ENCODE measurements around the gene PAX8. TPM values are rescaled to one million over a fixed set of nuclear protein-coding genes. Genes with fewer than 3 reads are reported as not detected.
"Not testable (repeated sequence)": the region's sequence is repeated elsewhere in the genome, so short reads cannot be mapped to it uniquely, and the experiment has no call there.

The PAX8 gene
- total and polyA plus RNA-seq, 2 of the 13 experiments (the other 11 are each of a cell fraction or from before 2014, with no cell fraction given): 1.5 to 8.8 TPM

- no peak overlapping the region for H3K4me2 ChIP-seq (ENCODE audit: low read depth, low read length)
- DNase-seq (ENCODE audit: low spot score): no peak
- no peaks in the 10 kb centered on the region for H4K20me1 ChIP-seq (ENCODE audit: insufficient read depth, low read length)
- FAIRE-seq: no peak
- WGBS (ENCODE audit: low lambda C conversion rate): 3% methylated on average over 3 of the region's 3 CpGs
- in situ Hi-C loops (cut with HindIII; ENCODE audit: extremely low pct_ligation_motif_present, low pct_unique_long_range_greater_than_20kb) (no loop called here), intact Hi-C loops (cut with micrococcal nuclease; ENCODE audit: unreplicated experiment) (no loop called here)
- H2AFZ ChIP-seq (ENCODE audit: low read length): no peak overlapping the region
- peaks cover 0 to 4% of the 10 kb centered on the region in 2 experiments; a peak in 1 of 5 replicates for H3K27me3 ChIP-seq (ENCODE audit: control insufficient read depth in 1 of 2, insufficient read depth in 2 of 2, low read length in 2 of 2)
- ChIA-PET CTCF (ENCODE audit: low intra/inter-chr PET ratio, low total read pairs) (no interaction called here), POLR2A (no interaction called here)
- H3K9me3 ChIP-seq (ENCODE audit: low read length): no peaks in the 10 kb centered on the region
- H3K9ac ChIP-seq (ENCODE audit: insufficient read depth, low read depth, low read length): no peak overlapping the region
- peaks cover 27% of the 10 kb centered on the region for H3K4me1 ChIP-seq (ENCODE audit: insufficient read depth, low read length)
- no peak overlapping the region for H3K27ac ChIP-seq (ENCODE audit: extremely low read length, insufficient read depth, low read length)
- TF ChIP-seq GABPB1 (CRISPR knock-in tag; IDR thresholded peaks at IDR 0.05) (no peak), ZFX (CRISPR knock-in tag; IDR thresholded peaks at IDR 0.05; ENCODE audit: low read depth) (no peak)
- no TSS peak for BruUV-seq (replicated peaks)
- no peaks in the 10 kb centered on the region for H3K79me2 ChIP-seq (ENCODE audit: insufficient read depth, low read length)
- no peak for ATAC-seq
- no peaks in the 10 kb centered on the region for H3K36me3 ChIP-seq (replicated peaks in 1 of 2; ENCODE audit: control insufficient read depth in 1 of 2, insufficient read depth in 2 of 2, low read length in 2 of 2)
- no peak overlapping the region for H3K4me3 ChIP-seq (replicated peaks in 1 of 3; ENCODE audit: insufficient read depth in 1 of 3, low read depth in 2 of 3, low read length in 3 of 3)
These were observed 49.3 kb upstream of the PAX8 start for GRCh38 chr2:113328043-113328442.

GRCh38 chr2:113325161-113325731, 46.5 kb upstream of the PAX8 start:
- POLR2A ChIA-PET; H3K36me3 ChIP-seq (replicated peaks in 1 of 2; ENCODE audit: control insufficient read depth in 1 of 2, insufficient read depth in 2 of 2, low read length in 2 of 2); BruUV-seq (replicated peaks); DNase-seq (ENCODE audit: low spot score); intact Hi-C loops (cut with micrococcal nuclease; ENCODE audit: unreplicated experiment); H3K9ac ChIP-seq (ENCODE audit: insufficient read depth, low read depth, low read length); H2AFZ ChIP-seq (ENCODE audit: low read length); H3K27ac ChIP-seq (ENCODE audit: extremely low read length, insufficient read depth, low read length); H3K27me3 ChIP-seq (ENCODE audit: control insufficient read depth in 1 of 2, insufficient read depth in 2 of 2, low read length in 2 of 2); in situ Hi-C loops (cut with HindIII; ENCODE audit: extremely low pct_ligation_motif_present, low pct_unique_long_range_greater_than_20kb); H3K9me3 ChIP-seq (ENCODE audit: low read length); CTCF ChIA-PET (ENCODE audit: low intra/inter-chr PET ratio, low total read pairs); H3K79me2 ChIP-seq (ENCODE audit: insufficient read depth, low read length); H4K20me1 ChIP-seq (ENCODE audit: insufficient read depth, low read length); FAIRE-seq: not testable (repeated sequence)
- Histone ChIP-seq H3K4me3 (replicated peaks in 1 of 3; ENCODE audit: insufficient read depth in 1 of 3, low read depth in 2 of 3, low read length in 3 of 3) (peak overlapping the region; percentile 23 to 50 (median 37); a peak in 4 of 6 replicates), H3K4me2 (ENCODE audit: low read depth, low read length) (peak overlapping the region; percentile 65), H3K4me1 (ENCODE audit: insufficient read depth, low read length) (peaks cover 27% of the 10 kb centered on the region)
- 9% methylated on average over 14 of the region's 14 CpGs for WGBS (ENCODE audit: low lambda C conversion rate)
- 0 out of 3 replicates have a peak, but pooled peaks have one; percentile 10 for ATAC-seq
